Lung (tissue), 12 donors: ENCODE measurements around the gene ZEB1. TPM values are rescaled to one million over a fixed set of nuclear protein-coding genes. Genes with fewer than 3 reads are reported as not detected.

ENCODE experiments used
- ATAC-seq: fragments of 200-7000 bp; cut with Tn5 transposase; one replicate; pipeline ENCODE4 v1.9.1; 2020; ENCODE audit warnings: moderate number of reproducible peaks; ENCODE audit not compliant: insufficient read depth, low FRiP score
- DNase-seq, 3 donors: peaks; one replicate each; pipeline ENCODE4 v3.0.0-alpha.2; 2013 to 2017
- H3K27ac ChIP-seq, 2 donors: one replicate each; pipeline ENCODE4 v1.5.1; 2013; ENCODE audit warnings: mild to moderate bottlenecking in 2 of 2, moderate library complexity in 2 of 2, control low read depth in 1 of 2, inconsistent platforms in 1 of 2, low read depth in 1 of 2, low read length in 1 of 2
- H3K27me3 ChIP-seq, 3 donors: one replicate each; pipeline ENCODE4 v1.5.1; 2013; ENCODE audit warnings: low read length in 2 of 3; ENCODE audit not compliant: control insufficient read depth in 3 of 3, insufficient read depth in 3 of 3
- H3K36me3 ChIP-seq, 4 donors: one replicate each; pipeline ENCODE4 v1.5.1; 2013; ENCODE audit warnings: low read length in 4 of 4, mild to moderate bottlenecking in 1 of 4, moderate library complexity in 1 of 4; ENCODE audit not compliant: control insufficient read depth in 4 of 4, insufficient read depth in 4 of 4
- H3K4me1 ChIP-seq, 5 donors: one replicate each; pipeline ENCODE4 v1.5.1; 2013; ENCODE audit warnings: low read length in 5 of 5, mild to moderate bottlenecking in 2 of 5, moderate library complexity in 1 of 5; ENCODE audit not compliant: control insufficient read depth in 5 of 5, insufficient read depth in 5 of 5
- H3K4me3 ChIP-seq: one replicate; pipeline ENCODE4 v1.5.1; 2013; ENCODE audit warnings: mild to moderate bottlenecking, control low read depth, moderate library complexity
- H3K9ac ChIP-seq, 2 donors: one replicate each; pipeline ENCODE4 v1.5.1; 2013; ENCODE audit warnings: low read length in 2 of 2, control low read depth in 1 of 2; ENCODE audit not compliant: insufficient read depth in 1 of 2
- H3K9me3 ChIP-seq, 4 donors: one replicate each; pipeline ENCODE4 v1.5.1; 2013; ENCODE audit warnings: low read length in 3 of 4, mild to moderate bottlenecking in 1 of 4, moderate library complexity in 1 of 4; ENCODE audit not compliant: control insufficient read depth in 4 of 4, insufficient read depth in 3 of 4
- WGBS, 2 donors: extraction: QIAGEN DNeasy Blood & Tissue Kit; methylation state at CpG; one replicate each; pipeline ENCODE4 v1.1.7; 2013; 5-methylcytosine and 5-hydroxymethylcytosine counted together
- polyA plus RNA-seq, 2 donors: library from polyadenylated mRNA; stranded (reverse); fragments of 200-250 nt; gene quantifications; one replicate each; pipeline ENCODE4 v1.2.1, GENCODE V29; 2013
- total RNA-seq, 2 donors: library from RNA; depleted of rRNA in 1 of 2; stranded (reverse); fragments of >200 nt in 1 of 2; gene quantifications; one replicate each; pipeline ENCODE4 v1.2.1, GENCODE V29; 2014 to 2021
- TF ChIP-seq, protein P1 (sequence below): IDR thresholded peaks from 2 replicates; pipeline ENCODE4 v1.5.1; 2012; ENCODE audit warnings: mild to moderate bottlenecking; ENCODE audit errors: control extremely low read depth, extremely low read depth
- donor health status: control.
- donor health status: control.
- donor health status: Bipolar disorder and iron deficiency.
- donor health status: healthy.
- donor health status: DM: yes; HTN: yes; CAD: no.

The ZEB1 gene
- total and polyA plus RNA-seq, 4 donors: 8.4 to 86.9 (median 19.5) TPM

DNA sequence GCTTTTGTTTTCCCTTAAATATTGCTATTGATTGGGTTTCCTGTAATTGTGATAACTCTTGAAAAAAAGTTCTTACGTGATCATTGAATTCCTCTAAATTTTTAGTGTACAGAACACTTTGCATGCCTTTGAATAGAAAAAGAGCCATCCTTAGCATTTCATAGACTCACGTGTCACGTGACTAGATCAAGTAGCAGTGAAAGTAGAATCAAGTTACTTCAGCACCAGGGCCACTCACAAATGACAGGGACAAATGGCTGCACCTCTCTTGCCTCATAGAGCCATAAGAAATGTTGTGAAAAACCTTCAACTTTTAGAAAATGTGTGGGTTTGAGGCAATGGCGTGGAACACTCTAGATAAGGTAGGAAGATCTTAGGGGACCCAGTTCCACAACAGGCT lies 203.8 kb downstream of the ZEB1 start:
- Histone ChIP-seq H3K36me3 (peaks cover 0 to 25% (median 6%) of the 10 kb centered on the region in 4 donors), H3K27ac (no peak overlapping the region), H3K27me3 (no peaks in the 10 kb centered on the region), H3K4me1 (peaks cover 0 to 2% (median 0%) of the 10 kb centered on the region in 5 donors), H3K9me3 (no peaks in the 10 kb centered on the region), H3K9ac (no peak overlapping the region), H3K4me3 (no peak overlapping the region)
- TF ChIP-seq, protein P1, sequence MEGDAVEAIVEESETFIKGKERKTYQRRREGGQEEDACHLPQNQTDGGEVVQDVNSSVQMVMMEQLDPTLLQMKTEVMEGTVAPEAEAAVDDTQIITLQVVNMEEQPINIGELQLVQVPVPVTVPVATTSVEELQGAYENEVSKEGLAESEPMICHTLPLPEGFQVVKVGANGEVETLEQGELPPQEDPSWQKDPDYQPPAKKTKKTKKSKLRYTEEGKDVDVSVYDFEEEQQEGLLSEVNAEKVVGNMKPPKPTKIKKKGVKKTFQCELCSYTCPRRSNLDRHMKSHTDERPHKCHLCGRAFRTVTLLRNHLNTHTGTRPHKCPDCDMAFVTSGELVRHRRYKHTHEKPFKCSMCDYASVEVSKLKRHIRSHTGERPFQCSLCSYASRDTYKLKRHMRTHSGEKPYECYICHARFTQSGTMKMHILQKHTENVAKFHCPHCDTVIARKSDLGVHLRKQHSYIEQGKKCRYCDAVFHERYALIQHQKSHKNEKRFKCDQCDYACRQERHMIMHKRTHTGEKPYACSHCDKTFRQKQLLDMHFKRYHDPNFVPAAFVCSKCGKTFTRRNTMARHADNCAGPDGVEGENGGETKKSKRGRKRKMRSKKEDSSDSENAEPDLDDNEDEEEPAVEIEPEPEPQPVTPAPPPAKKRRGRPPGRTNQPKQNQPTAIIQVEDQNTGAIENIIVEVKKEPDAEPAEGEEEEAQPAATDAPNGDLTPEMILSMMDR: no peak
- ATAC-seq (no peak), DNase-seq (no peak)
- WGBS, 2 donors: 90 to 94% methylated on average over 4 of the region's 4 CpGs

DNA sequence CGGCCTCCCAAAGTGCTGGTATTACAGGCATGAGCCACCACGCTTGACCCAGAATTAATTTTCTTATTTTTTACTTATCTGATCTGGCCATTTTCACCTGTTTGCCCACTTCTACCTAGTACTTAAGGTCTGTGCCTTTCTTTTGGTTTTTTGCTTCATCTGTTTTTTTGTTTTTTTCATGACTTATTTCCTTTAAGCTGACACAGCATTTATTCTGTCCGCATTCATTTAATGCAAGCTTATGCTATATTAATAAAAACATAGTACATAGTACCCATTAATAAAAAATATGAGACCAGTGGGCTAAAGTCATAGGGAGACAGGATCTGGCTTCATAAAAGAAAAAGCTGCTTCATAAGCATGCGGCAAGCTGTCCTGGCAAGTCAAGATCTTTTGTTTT lies 205.4 kb downstream of the ZEB1 start:
- no peak overlapping the region for H3K27ac ChIP-seq
- TF ChIP-seq, protein P1: no peak
- no peak for ATAC-seq
- H3K9ac ChIP-seq: no peak overlapping the region
- H3K4me3 ChIP-seq: no peak overlapping the region
- no peak for DNase-seq
- H3K27me3 ChIP-seq: no peaks in the 10 kb centered on the region
- 96 to 97% methylated on average over 4 of the region's 4 CpGs for WGBS, 2 donors
- H3K9me3 ChIP-seq: no peaks in the 10 kb centered on the region
- H3K36me3 ChIP-seq: peaks cover 0 to 23% (median 6%) of the 10 kb centered on the region in 4 donors
- H3K4me1 ChIP-seq: peaks cover 0 to 2% (median 0%) of the 10 kb centered on the region in 5 donors

DNA sequence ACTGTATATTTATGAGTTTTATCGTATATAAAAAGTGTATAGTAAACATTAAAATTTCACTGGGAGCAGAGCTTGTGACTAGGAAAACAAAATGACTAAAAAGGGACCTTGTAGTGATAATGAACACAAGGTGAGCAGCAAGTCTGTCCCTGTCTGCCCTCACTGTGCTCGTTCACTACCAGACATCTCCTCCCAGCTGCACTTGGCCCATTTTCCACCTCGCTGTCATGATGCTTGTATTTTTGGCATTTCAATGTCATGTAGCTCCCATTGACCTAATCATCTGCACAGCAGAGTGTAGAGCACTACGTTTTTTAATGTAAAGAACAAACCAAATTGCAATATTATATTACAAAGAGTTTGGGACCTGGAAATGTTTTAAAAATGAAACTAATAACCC lies 207.2 kb downstream of the ZEB1 start:
- H3K9ac ChIP-seq: no peak overlapping the region
- no peak for DNase-seq
- H3K27ac ChIP-seq: no peak overlapping the region
- H3K36me3 ChIP-seq: peaks cover 0 to 10% (median 5%) of the 10 kb centered on the region in 4 donors
- H3K9me3 ChIP-seq: no peaks in the 10 kb centered on the region
- H3K4me3 ChIP-seq: no peak overlapping the region
- ATAC-seq: no peak
- TF ChIP-seq, protein P1: no peak
- H3K27me3 ChIP-seq: no peaks in the 10 kb centered on the region
- peaks cover 0 to 2% (median 0%) of the 10 kb centered on the region in 5 donors for H3K4me1 ChIP-seq
- 84 to 93% methylated on average over 4 of the region's 4 CpGs for WGBS, 2 donors

DNA sequence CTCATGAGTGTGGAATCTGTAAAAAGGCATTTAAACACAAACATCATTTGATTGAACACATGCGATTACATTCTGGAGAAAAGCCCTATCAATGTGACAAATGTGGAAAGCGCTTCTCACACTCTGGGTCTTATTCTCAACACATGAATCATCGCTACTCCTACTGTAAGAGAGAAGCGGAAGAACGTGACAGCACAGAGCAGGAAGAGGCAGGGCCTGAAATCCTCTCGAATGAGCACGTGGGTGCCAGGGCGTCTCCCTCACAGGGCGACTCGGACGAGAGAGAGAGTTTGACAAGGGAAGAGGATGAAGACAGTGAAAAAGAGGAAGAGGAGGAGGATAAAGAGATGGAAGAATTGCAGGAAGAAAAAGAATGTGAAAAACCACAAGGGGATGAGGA lies 207.7 kb downstream of the ZEB1 start:
- H3K9me3 ChIP-seq: no peaks in the 10 kb centered on the region

More for the DNA sequence above, 207.7 kb downstream of the ZEB1 start:
- DNase-seq (no peak), ATAC-seq (peak; percentile 34)
- peaks cover 0 to 8% (median 4%) of the 10 kb centered on the region in 4 donors for H3K36me3 ChIP-seq
- TF ChIP-seq, protein P1: no peak
- no peak overlapping the region for H3K4me3 ChIP-seq
- H3K4me1 ChIP-seq: peaks cover 0 to 2% (median 0%) of the 10 kb centered on the region in 5 donors
- H3K27ac ChIP-seq: peak overlapping the region in 1 of 2 donors; percentile 12
- WGBS, 2 donors: 80 to 81% methylated on average over 11 of the region's 11 CpGs
- no peak overlapping the region for H3K9ac ChIP-seq
- H3K27me3 ChIP-seq: no peaks in the 10 kb centered on the region
